HG02852 (cell line): ENCODE results near the gene GJB6.
A peak's percentile ranks its signal among the peaks of the same experiment; 100 is the strongest.

Experiments used
- ATAC-seq: cut with Tn5 transposase; IDR thresholded peaks from one replicate; pipeline ENCODE4 v1.9.1; 2021; ENCODE audit warnings: mild to moderate bottlenecking, moderate library complexity; ENCODE audit not compliant: unreplicated experiment

The GJB6 gene

DNA sequence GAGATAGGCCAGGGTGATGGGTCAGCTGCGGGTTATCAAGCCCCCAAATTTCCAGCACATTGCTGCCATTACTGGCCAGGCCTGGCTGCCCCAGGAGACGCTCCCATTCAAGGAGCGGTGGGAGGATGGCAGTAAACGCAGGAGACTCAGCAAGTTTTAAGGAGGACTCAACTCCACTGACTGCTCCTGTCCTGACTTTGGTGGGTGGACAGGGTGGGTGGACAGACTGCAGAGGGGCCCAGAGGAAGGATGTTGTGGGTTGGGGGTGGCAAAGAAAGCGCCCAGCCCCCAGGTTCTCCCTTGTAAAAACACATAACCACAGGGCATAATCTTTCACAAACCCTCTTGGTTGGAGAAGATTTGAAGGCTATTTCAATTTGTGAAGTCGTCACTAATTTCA is 4.4 kb downstream of the GJB6 start:
- ATAC-seq, result no peak

- ATAC-seq, result no peak
These were observed 4.8 kb downstream of the GJB6 start for GRCh38 chr13:20227288-20227687.

DNA sequence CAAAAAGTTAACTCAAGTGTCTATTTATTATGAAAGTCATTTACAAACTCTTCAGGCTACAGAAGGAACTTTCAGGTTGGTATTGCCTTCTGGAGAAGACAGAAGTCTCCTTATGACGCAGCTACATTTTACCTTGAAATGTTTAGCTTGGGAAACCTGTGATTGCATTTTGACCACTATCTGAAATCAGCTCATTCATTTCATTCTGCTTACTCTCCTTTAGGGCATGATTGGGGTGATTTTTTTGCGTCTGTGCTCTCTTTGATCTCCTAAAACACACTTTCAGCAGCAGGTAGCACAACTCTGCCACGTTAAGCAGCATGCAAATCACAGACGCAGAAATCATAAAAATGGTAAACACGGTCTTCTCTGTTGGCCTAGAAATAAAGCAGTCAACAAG is 9.6 kb downstream of the GJB6 start:
- ATAC-seq, result no peak

DNA sequence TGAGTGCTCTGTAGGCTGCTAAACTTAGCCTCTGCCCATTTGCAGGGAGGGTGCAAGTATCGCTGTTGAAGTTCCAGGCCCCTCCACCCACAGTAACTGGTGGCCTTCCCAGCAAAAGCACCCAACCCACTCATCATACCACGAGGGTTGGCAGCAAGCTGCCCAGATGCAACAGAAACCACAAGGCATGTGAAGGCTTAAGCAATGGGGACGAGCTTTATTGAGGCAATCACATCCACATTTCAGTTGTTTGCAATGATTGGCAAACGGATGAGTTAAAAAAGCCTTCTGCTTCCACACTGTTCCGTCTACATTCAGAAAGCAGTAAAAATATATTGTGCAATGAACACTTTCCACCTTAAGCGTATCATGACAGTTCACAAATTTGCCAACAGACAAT is 10.3 kb downstream of the GJB6 start:
- no peak for ATAC-seq

- peak; percentile 95 for ATAC-seq
These were observed 12.5 kb downstream of the GJB6 start for GRCh38 chr13:20219577-20219976.

DNA sequence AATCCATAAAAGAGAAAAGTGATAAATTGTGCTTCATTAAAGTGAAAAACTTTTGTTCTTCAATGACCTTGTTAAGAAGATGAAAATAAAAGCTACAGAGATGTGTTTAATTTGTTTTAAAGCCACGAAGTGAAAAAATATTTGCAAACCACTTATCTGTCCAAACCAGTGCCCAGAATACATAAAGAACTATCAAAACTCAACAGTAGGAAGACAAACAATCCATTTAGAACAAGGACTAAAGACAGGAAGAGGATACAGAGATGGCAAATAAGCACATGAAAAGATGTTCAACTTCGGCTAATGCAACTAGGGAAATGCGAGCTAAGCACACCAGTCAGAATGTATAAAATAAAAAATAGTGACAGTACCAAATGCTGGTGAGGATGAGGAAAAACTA is 15.0 kb downstream of the GJB6 start:
- ATAC-seq, result no peak

DNA sequence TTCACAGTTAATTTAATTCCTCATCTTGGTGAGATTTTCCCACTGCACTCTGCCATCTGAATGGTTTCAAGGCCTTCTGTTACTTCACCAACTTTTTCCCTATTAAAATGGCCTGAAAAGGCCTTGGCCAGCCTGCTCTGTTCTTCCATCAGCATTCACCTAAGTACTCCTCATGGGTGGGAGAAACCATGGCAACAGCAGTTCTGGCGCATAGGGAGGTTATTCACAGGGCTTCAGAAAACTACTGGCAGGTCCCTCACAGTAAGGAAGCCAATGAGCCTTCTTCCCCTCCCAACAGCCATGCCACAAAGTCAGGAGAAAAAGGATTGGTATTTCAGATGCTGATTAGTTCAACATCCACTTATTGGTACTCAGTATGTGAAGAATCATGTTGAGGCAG is 22.2 kb downstream of the GJB6 start:
- no peak for ATAC-seq

DNA sequence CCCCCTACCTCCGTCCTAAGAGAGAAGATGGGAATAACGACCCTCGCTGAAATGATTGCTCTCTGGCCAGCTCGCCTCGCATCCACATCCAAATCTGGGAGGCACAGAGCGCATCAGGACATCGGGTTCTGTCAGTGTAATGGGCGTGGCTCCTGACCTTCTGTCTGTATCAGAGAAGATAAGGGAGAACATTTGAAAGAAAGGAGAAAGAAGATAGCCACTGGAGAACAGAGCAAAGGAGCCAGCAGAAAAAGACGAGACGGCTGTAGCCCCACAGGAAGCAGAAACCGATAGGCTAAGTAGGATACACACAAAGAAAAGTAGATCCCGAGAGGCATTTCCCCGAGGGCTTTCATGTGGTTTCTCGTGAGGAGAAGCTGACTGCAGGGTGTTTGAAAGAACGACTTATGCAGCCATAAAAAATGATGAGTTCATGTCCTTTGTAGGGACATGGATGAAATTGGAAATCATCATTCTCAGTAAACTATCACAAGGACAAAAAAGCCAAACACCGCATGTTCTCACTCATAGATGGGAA is 25.4 kb downstream of the GJB6 start:
- no peak for ATAC-seq

- ATAC-seq, result no peak
These were observed 25.9 kb downstream of the GJB6 start for GRCh38 chr13:20206065-20206697.

DNA sequence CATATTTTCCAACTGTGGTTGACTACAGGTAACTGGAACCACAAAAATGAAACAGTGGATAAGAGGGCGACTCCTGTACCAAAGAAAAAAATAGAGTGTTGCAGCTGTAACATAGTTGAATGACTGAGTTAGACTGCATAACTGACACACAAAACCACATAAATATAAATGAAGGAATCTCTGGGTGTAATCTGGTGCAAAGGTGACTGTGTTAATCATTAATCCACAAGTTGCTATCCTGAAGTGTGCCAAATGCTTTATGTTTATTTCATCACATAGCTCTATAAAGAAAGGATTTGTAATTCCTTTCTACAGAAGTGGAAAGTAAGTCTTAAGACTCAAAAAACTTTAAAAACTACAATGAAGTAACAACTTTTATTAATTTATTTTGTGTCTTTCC is 33.3 kb downstream of the GJB6 start:
- ATAC-seq, result no peak

GRCh38 chr13:20197361-20197834 is 34.7 kb downstream of the GJB6 start:
- ATAC-seq, result no peak

DNA sequence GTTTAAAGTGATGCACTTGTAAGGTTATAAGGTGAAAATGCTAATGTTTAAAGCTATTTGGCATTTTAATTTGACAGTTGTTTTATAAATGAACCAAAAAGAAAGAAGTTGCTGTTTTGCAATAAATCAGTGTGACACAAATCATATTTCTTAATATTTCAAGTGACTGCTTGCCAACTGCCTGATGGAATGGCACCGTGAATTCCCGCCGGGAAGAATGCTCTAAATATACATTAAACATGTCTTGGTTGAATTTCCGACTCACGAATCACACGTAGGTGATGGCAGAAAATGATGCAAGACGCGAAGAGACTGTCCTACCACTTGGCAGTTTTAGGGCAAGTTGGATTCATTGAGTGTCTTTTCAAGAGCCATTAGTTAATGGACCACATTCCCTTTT is 36.3 kb downstream of the GJB6 start:
- no peak for ATAC-seq

DNA sequence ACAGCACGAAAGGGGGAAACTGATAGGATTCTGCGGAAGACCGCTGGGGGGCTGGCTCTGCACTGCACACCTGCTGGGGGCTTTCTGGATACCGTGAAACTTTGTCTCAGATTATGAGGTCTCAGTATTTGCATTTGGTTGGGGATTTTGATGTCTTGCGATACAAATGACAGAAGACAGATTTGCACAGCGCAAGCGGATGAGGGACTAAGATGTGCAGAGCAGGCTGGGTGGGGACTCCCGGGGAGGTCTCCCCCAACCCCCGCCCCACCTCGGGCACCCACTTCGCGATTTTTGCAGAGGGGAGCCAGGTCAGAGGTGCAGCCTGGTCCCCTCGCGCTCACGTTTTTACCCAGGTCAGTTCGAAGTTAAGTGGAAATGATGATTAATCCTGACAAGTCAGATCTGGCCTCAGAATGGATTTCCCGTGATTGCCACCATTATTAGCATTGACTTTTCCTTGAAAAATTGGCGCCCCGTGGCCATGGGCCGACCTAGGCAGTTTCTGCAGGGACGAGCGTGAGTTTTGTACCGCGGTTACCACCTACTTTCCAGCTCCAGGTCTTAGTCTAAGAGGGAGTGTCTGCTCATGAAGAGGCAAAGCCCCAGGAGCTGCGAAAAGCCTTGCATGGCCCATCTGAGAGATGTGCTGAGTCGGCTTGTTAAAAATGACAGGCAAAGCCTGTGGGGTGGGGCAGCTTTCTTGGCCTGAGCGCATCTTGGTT is 38.0 kb downstream of the GJB6 start:
- ATAC-seq, result peak; percentile 33

- no peak for ATAC-seq
These were observed 38.8 kb downstream of the GJB6 start for GRCh38 chr13:20193162-20193906.

GRCh38 chr13:20192836-20193161 is 39.3 kb downstream of the GJB6 start, which contains the start of gene GJB2:
GJB2 (minus strand) TSS chr13:20192938; CDS start chr13:20189581, 3,357 bp downstream.
- no peak for ATAC-seq

DNA sequence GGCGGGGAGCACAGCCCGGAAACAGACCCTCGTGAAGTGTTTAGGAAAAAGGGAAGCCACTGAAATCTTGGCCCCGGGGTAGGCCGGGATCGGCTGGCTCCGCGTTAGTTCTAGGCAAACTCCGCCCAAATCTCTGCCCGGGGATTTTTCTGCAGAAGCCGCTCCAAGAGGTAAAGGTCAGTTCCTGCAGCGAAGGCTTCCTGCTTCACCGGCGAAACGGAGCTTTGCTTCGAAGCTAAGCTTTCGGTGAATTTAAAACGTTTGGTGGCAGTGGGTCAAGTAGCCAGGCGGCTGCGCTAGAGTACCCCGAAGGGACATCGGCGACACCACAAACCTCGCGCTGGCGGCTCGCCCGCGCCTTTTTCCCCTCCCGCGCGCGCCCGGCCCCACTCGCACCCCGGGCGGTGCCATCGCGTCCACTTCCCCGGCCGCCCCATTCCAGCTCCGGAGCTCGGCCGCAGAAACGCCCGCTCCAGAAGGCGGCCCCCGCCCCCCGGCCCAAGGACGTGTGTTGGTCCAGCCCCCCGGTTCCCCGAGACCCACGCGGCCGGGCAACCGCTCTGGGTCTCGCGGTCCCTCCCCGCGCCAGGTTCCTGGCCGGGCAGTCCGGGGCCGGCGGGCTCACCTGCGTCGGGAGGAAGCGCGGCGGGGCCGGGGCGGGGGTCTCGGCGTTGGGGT is 39.8 kb downstream of the GJB6 start:
- ATAC-seq, result no peak

GRCh38 chr13:20191311-20192157 is 40.6 kb downstream of the GJB6 start:
- no peak for ATAC-seq

DNA sequence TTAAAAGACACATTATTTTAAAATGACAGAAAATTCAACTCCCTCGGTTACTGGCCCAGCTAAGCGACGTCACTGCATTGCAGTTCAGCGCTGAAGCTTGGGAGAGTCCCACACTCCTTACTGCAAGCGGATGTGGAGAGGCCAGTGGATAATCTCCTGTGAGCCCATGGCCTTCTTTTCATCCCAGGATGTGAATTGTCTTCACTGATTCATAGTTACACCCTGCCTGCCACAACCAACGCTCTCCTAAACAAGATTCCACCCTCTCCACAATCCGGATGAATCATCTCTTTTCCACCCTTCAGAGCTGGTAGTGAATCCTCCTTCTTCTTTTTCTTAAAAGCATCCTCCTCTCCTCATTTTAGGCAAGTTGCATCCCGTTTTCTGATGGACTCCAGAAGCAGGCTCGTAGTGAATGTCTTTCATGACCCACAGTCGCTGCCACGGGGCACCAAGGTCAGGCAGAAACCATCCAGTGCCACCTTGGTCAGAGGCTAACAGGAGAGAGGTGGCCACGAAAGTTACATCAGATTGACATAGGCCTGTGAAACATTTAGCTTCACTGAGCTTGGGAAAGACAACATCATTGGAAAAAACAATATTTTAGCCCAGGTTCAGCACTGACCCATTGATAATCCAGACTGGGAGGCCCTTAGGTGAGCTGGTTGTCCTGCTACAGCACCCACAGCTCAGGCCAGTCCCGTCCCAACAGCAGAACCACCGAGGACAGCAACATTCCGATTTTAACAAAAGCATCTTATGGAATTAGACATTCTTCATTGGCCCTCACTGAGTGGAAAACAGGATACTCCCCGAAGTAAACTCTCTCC is 41.4 kb downstream of the GJB6 start:
- ATAC-seq, result no peak

DNA sequence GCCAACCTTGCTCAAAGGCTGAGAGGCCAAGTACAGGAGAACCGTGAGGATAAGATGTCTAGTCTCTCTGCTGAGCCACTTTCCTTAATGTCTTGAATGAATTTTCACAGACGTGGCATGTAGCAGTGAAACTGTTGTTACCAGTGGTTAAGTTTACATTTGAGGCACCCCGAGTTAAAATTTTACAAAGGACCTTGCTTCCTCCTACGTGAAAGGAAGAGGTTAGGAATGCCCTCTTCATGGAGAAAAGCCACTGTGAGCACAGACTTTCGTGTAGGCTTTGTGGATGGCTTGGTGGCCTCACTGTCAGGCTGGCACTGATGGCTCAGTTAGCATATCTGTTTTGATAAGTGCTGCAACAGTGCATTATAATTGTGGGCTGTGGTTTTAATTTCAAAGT is 42.0 kb downstream of the GJB6 start:
- ATAC-seq, result no peak
